Sigmoid colon (tissue), 4 donors: ENCODE results near the gene MCTP1.

ENCODE experiments used
- POLR2AphosphoS5 ChIP-seq, 4 donors: sonication (generic); formaldehyde crosslinking; IDR thresholded peaks; one replicate each; pipeline ENCODE4 v1.6.1; 2017; ENCODE audit warnings: antibody characterized with exemption in 4 of 4
- TF ChIP-seq, protein P1 (sequence below), 4 experiments: fragments of 450-650 bp in 3 of 4; fragments of 200-600 bp in 1 of 4; IDR thresholded peaks; one replicate each; pipeline ENCODE4 v1.5.1; 2016 to 2019; ENCODE audit warnings: antibody characterized with exemption in 4 of 4, mild to moderate bottlenecking in 3 of 4, moderate library complexity in 2 of 4

DNA sequence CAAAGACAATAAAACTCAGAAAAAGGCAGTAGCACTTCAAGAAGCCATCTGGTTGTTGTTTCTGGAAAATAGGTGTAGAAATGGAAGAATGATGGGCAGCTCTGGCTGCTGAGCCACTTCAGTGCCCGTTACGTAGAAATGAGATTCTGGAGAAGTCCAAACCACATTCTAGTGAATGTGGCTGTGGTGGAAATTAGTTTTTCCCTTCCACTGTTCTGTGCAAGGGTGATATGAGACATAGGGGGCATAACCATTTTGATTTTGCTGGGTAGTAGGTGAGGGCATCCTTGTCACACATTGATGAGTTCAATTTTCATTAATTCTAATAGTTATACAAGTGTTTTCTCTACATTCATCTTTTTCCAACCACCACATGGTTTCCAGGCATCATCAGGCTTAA, 275.1 kb downstream of the MCTP1 start:
- TF ChIP-seq, protein P1, sequence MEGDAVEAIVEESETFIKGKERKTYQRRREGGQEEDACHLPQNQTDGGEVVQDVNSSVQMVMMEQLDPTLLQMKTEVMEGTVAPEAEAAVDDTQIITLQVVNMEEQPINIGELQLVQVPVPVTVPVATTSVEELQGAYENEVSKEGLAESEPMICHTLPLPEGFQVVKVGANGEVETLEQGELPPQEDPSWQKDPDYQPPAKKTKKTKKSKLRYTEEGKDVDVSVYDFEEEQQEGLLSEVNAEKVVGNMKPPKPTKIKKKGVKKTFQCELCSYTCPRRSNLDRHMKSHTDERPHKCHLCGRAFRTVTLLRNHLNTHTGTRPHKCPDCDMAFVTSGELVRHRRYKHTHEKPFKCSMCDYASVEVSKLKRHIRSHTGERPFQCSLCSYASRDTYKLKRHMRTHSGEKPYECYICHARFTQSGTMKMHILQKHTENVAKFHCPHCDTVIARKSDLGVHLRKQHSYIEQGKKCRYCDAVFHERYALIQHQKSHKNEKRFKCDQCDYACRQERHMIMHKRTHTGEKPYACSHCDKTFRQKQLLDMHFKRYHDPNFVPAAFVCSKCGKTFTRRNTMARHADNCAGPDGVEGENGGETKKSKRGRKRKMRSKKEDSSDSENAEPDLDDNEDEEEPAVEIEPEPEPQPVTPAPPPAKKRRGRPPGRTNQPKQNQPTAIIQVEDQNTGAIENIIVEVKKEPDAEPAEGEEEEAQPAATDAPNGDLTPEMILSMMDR (IDR thresholded peaks at IDR 0.05): no peak
- no peak for TF ChIP-seq POLR2AphosphoS5 (IDR thresholded peaks at IDR 0.05)
